ENCODE results near the gene UBC. TPM values are rescaled to one million over a fixed set of nuclear protein-coding genes. Genes with fewer than 3 reads are reported as not detected.
A peak's percentile ranks its signal among the peaks of the same experiment; 100 is the strongest.

UBC gene
- total and polyA plus RNA-seq, 4 donors, result 1,113 to 1,682 (median 1,303) TPM

- Histone ChIP-seq H3K27me3 (ENCODE audit: control insufficient read depth in 3 of 3, insufficient read depth in 3 of 3, low read length in 2 of 3) (no peaks in the 10 kb centered on the region), H3K4me3 (no peak overlapping the region), H3K9me3 (ENCODE audit: control insufficient read depth in 4 of 4, insufficient read depth in 3 of 4, low read length in 3 of 4) (no peaks in the 10 kb centered on the region), H3K9ac (ENCODE audit: insufficient read depth in 1 of 2, low read length in 2 of 2) (no peak overlapping the region), H3K36me3 (ENCODE audit: control insufficient read depth in 4 of 4, insufficient read depth in 4 of 4, low read length in 4 of 4) (no peaks in the 10 kb centered on the region), H3K4me1 (ENCODE audit: control insufficient read depth in 5 of 5, insufficient read depth in 5 of 5, low read length in 5 of 5) (peaks cover 0 to 15% (median 3%) of the 10 kb centered on the region in 5 donors), H3K27ac (ENCODE audit: low read depth in 1 of 2, low read length in 1 of 2) (peak overlapping the region in 1 of 2 donors; percentile 66)
- TF ChIP-seq CTCF (IDR thresholded peaks at IDR 0.05; ENCODE audit: control extremely low read depth, extremely low read depth), result no peak
- WGBS, 2 donors, result 36 to 53% methylated on average over 11 of the region's 11 CpGs
- no peak for DNase-seq
- no peak for ATAC-seq (ENCODE audit: insufficient read depth, low FRiP score)
Measured at GRCh38 chr12:124868252-124869058, 46.0 kb downstream of the UBC start.

GRCh38 chr12:124867401-124867930 lies 47.0 kb downstream of the UBC start:
- DNase-seq (no peak), ATAC-seq (ENCODE audit: insufficient read depth, low FRiP score) (no peak)
- 41 to 45% methylated on average over 6 of the region's 6 CpGs for WGBS, 2 donors
- Histone ChIP-seq H3K36me3 (ENCODE audit: control insufficient read depth in 4 of 4, insufficient read depth in 4 of 4, low read length in 4 of 4) (no peaks in the 10 kb centered on the region), H3K4me3 (no peak overlapping the region), H3K27ac (ENCODE audit: low read depth in 1 of 2, low read length in 1 of 2) (no peak overlapping the region), H3K27me3 (ENCODE audit: control insufficient read depth in 3 of 3, insufficient read depth in 3 of 3, low read length in 2 of 3) (no peaks in the 10 kb centered on the region), H3K9ac (ENCODE audit: insufficient read depth in 1 of 2, low read length in 2 of 2) (no peak overlapping the region), H3K4me1 (ENCODE audit: control insufficient read depth in 5 of 5, insufficient read depth in 5 of 5, low read length in 5 of 5) (peaks cover 0 to 19% (median 5%) of the 10 kb centered on the region in 5 donors), H3K9me3 (ENCODE audit: control insufficient read depth in 4 of 4, insufficient read depth in 3 of 4, low read length in 3 of 4) (no peaks in the 10 kb centered on the region)
- TF ChIP-seq CTCF (IDR thresholded peaks at IDR 0.05; ENCODE audit: control extremely low read depth, extremely low read depth), result no peak

GRCh38 chr12:124866883-124867400 lies 47.5 kb downstream of the UBC start:
- ATAC-seq (ENCODE audit: insufficient read depth, low FRiP score), result no peak
- 87% methylated on average over 9 of the region's 9 CpGs for WGBS, 2 donors
- H3K4me1 ChIP-seq (ENCODE audit: control insufficient read depth in 5 of 5, insufficient read depth in 5 of 5, low read length in 5 of 5), result peaks cover 0 to 19% (median 5%) of the 10 kb centered on the region in 5 donors
- no peak for TF ChIP-seq CTCF (IDR thresholded peaks at IDR 0.05; ENCODE audit: control extremely low read depth, extremely low read depth)
- no peak overlapping the region for H3K27ac ChIP-seq (ENCODE audit: low read depth in 1 of 2, low read length in 1 of 2)
- no peaks in the 10 kb centered on the region for H3K36me3 ChIP-seq (ENCODE audit: control insufficient read depth in 4 of 4, insufficient read depth in 4 of 4, low read length in 4 of 4)
- H3K9ac ChIP-seq (ENCODE audit: insufficient read depth in 1 of 2, low read length in 2 of 2), result no peak overlapping the region
- no peak for DNase-seq
- no peaks in the 10 kb centered on the region for H3K9me3 ChIP-seq (ENCODE audit: control insufficient read depth in 4 of 4, insufficient read depth in 3 of 4, low read length in 3 of 4)
- H3K4me3 ChIP-seq, result no peak overlapping the region
- no peaks in the 10 kb centered on the region for H3K27me3 ChIP-seq (ENCODE audit: control insufficient read depth in 3 of 3, insufficient read depth in 3 of 3, low read length in 2 of 3)

Measured in lung (tissue), 12 donors.